NCI-H1417 (cell line): ENCODE data around the gene CARD19.

Source experiments
- DNase-seq, 3 experiments: peaks; one replicate each; lab custom pipeline; 2025; lab: John Stamatoyannopoulos, UW

CARD19 gene

GRCh38 chr9:93064392-93065134, 31.5 kb upstream of the CARD19 start:
- no peak for DNase-seq

- DNase-seq: no peak
These were observed 30.8 kb upstream of the CARD19 start for GRCh38 chr9:93065135-93065720.

- DNase-seq: no peak
These were observed 28.9 kb upstream of the CARD19 start for GRCh38 chr9:93066978-93067603.

DNA sequence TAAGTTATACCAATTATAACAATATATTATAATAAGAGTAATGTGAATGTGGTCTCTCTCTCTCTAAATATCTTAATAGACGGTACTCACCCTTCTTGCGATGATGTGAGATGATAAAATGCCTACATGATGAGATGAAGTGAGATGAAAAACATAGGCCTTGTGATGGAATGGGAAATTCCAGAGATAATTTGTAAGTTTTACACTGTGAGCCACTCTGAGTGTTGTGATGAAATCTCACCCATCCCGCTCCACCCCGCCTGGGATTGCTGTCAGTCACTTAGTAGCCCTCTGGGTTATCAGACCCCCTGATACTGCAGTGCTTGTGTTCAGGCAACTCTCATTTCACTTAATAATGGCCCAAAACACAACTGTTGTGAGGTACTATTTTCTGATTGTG, 27.1 kb upstream of the CARD19 start:
- DNase-seq: no peak

GRCh38 chr9:93071464-93071863, 24.6 kb upstream of the CARD19 start:
- peak in 1 of 3 experiments; percentile 35 for DNase-seq

DNA sequence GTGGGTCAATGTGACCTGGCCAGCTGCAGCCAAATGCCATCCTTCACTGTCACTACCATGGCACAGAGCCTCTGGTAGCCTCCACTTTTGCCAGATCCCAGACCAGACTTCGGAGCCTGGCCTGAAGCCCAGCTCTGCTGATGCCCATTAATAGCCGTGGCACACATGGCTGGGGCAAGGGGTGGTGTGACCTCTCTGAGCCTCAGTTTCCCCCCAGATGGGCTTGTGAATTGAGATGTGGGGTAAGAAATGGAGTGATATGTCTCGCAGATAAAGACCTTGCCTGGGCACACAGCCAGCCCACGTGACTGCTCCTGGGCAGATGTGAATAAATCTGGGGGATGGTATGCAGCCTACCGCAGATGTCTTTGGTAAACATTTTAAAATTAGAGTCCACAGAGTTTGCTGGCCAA, 23.6 kb upstream of the CARD19 start:
- peak in 2 of 3 experiments; percentile 8 to 28 for DNase-seq

GRCh38 chr9:93076101-93076791, 19.8 kb upstream of the CARD19 start:
- no peak for DNase-seq

DNA sequence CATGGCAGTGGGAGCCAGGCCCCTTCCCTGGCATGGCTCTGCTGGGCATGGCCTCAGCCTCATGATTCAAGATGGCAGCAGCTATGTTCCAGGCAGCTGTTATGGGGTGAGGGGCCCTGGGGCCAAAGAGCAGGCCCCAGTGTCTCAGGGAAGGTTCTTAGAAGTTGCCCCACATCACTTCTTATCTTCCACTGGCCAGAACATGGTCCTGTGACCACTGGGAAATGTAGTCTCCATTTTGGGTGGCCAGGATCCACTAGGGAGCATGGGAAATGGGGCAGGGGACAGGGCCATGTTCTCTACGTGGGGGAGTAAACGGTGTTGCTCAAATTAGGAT, 19.3 kb upstream of the CARD19 start:
- DNase-seq: no peak

DNA sequence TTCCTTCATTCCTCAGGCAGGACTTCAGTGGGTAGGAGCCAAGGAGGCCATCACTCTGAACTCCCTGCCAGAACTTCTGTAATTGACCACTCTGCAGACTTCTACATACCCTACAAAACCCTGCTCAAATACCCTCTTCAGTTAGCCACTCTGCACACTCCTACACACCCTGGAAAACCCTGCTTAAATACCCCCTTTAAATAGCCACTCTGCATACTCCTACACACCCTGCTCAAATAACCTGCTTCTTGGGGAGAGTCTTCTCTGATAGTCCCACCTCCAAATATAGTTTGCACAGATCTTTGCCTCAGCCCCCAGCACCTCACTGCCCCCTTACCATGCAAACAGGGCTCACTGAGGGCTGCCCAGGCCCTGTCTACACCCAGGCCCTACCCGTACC, 18.6 kb upstream of the CARD19 start:
- no peak for DNase-seq

- DNase-seq: no peak
These were observed 18.2 kb upstream of the CARD19 start for GRCh38 chr9:93077811-93078210.

GRCh38 chr9:93079371-93079770, 16.6 kb upstream of the CARD19 start:
- DNase-seq: no peak

- DNase-seq: no peak
These were observed 15.6 kb upstream of the CARD19 start for GRCh38 chr9:93080406-93080805.

- DNase-seq: no peak
These were observed 14.9 kb upstream of the CARD19 start for GRCh38 chr9:93081081-93081529.

GRCh38 chr9:93081931-93082330, 14.1 kb upstream of the CARD19 start:
- no peak for DNase-seq

DNA sequence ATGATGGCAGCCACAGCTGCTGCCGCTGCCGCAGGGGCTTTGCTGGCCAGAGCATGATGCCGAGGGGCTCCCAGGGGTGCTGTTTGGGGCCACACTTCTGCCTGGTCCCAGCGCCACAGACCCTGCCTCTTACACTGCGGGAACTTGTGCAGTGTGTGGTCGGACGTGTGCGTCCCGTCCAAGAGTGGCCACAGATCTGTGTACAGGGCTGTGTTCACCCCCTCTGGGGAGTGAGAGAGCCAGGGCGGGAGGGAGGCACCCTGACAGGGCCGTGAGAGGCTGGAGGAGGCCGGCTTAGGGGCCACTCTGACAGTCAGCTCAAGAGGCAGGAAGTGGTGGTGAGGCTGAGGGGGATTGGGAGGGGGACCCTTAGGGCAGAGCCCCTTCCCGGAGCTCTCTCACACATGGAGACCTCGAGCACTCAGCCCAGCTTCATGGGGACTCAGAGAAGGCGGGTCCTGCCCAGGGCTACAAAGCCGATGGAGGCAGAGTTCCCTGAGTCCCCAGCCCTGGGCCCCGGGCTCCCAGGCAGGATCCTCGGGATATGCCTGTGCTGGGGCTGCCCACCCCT, 13.1 kb upstream of the CARD19 start:
- no peak for DNase-seq

DNA sequence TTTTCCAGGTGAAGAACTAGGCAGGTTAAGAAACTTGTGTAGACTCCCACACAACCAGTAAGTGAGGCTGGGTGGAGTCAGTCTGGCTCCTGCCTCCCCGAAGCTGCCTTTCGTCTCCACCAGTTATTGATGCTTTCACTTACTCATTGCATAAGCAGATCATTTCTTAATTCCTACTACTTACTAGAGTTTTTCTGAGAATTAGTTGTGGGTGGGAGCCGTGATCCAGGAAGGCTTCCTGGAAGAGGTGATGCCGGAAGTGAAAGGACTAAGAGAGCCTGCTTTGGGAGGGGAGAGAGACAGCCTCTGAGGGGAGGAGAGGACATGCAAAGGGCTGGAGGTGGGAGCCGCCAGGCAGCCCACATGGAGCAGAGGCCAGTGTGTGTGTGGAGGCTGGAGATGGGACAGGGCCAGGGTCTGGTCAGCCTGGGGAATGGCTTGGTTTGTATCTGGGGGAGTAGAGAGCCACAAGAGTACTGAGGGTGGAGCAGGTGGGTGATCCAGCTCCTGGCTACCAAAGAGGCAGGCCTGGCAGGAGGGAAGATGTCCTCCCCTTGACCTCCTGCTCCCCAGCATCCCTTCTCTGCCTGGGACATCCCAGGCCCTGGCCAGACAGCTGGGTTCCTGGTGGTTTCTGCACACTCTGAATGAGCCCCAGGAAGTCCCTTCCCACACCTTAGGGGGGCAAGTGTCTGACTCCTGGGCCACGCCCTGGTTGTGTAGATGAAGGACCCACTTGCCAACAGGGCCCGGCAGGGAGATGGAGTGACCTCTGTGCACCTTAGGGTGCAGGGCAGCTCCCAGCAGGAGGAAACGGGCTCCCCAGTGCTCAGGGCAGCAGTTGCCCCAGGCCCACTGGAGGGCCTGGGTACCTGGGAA, 12.2 kb upstream of the CARD19 start:
- DNase-seq: no peak

DNA sequence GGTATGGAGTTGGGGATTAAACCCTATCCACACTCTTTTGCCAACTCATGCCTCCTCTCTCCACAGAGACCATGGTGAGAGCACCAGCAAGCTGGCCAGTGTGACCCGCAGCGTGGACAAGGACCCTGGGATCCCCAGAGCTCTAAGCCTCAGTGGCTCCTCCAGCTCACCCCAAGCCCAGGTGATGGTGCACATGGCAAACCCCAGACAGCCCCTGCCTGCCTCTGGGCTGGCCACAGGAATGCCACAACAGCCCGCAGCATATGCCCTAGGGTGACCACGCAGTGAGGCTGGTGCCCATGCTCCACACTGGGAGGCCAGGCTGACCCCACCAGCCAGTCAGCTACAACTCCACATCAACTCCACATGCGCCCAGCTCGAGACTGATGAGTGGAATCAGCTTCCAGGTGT, 11.5 kb upstream of the CARD19 start:
- no peak for DNase-seq

GRCh38 chr9:93085676-93086075, 10.3 kb upstream of the CARD19 start:
- no peak for DNase-seq

DNA sequence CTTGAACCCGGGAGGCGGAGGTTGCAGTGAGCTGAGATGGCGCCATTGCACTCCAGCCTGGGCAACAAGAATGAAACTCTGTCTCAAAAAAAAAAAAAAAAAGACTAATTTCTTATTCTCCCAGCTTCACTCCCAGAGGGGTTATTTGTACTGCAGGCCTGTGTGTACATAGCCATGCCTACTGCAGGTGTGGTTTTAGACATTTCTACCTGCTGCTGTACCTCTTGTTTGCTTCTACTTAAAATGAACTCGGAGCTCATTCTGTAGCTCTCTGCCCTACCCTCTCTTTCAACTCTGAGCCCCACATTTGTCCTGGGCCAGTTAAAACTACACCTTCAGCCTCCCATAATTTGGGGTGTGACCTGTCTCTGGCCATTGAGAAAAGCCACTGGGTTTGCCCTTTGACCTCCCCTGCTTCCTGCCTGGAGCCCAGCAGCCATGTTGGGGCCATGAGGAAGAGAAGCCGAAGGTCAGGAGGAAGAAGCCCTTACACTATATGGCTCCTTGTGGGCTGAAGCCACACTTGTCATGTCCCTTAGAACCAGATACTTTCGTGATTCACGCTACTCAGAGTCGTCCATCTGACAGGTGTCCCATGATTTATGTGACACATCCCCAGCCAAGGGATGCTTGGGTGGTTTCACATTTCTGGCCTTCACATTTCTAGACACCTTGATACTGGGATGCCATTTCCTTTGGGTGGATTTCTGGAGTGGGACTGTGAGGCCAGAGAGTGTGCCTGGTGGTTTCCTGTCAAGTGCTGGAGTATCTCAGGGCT, 9.4 kb upstream of the CARD19 start:
- DNase-seq: no peak

DNA sequence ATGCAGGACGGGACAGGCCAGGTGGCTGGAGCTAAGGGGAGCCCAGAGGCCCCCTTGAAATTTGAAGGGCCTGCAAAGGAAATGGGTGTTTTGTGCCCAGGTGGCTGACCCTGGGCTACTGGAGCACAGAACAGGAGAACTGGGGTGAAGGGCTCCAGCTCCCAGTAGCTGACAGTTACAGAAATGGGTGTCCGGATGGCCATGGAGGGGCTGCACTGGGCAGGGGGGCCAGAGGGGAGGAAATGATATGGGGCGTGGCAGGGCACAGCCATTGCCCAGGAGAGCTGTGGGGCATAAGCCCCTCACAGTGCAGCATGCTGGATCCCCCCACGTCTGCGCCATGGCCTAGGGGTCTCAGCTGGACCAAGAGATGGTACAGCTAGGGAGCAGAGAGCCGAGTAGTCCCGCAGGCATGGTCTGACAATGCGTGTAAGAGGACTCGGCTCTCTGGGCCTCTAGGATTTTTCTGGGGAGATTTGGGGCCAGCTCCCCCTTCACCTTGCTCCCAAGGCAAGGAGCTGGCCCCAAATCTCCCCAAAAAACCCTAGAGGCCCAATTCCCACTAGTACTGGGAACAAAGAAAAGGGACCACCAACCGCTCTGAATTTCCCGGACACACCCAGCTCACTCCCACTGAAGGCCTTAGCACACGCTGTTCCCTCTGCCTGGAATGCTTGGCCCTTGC, 7.9 kb upstream of the CARD19 start:
- no peak for DNase-seq
